Measurements from ENCODE around the gene PMP22. TPM values are rescaled to one million over a fixed set of nuclear protein-coding genes. Genes with fewer than 3 reads are reported as not detected.

PMP22 gene
- total and polyA plus RNA-seq, 2 of the 13 experiments (the other 11 are each of a cell fraction or from before 2014, with no cell fraction given), result 5.7 to 6.2 TPM

DNA sequence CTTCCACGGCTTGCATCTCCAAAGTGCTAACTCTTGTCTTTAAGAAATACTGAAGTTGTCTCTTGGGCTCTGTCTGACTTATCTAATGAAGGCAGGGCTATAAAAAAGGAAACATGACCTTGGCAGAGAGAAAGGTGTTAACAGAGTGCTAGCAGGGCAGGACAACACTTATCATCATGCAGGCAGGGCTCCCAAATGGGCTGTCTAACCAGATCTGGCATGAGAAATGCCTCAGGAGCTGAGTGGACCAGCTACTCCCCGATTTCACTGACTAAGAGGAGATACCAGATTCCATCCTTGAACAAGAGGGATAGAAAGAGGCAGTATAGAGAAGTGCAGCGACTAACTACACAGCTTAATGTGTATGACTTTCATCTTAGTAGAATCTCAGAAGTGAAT is 32.6 kb downstream of the PMP22 start (continued):
- no peak for TF ChIP-seq IKZF5 (CRISPR knock-in tag; IDR thresholded peaks at IDR 0.05)
- TF ChIP-seq FOXP1 (IDR thresholded peaks at IDR 0.05), result no peak
- TF ChIP-seq FOXP1 (CRISPR knock-in tag; IDR thresholded peaks at IDR 0.05), result no peak

GRCh38 chr17:15231851-15232516 is 33.1 kb downstream of the PMP22 start:
- no peak for FAIRE-seq
- no peaks in the 10 kb centered on the region for H3K27me3 ChIP-seq (ENCODE audit: control insufficient read depth in 1 of 2, insufficient read depth in 2 of 2, low read length in 2 of 2)
- H3K4me1 ChIP-seq (ENCODE audit: insufficient read depth, low read length), result peaks cover 17% of the 10 kb centered on the region
- ChIA-PET CTCF (ENCODE audit: low intra/inter-chr PET ratio, low total read pairs) (no interaction called here), POLR2A (no interaction called here)
- no peak overlapping the region for H3K27ac ChIP-seq (ENCODE audit: extremely low read length, insufficient read depth, low read length)
- no peak for ATAC-seq
- no peak overlapping the region for H3K4me2 ChIP-seq (ENCODE audit: low read depth, low read length)
- H3K4me3 ChIP-seq (replicated peaks in 1 of 3; ENCODE audit: insufficient read depth in 1 of 3, low read depth in 2 of 3, low read length in 3 of 3), result no peak overlapping the region
- H4K20me1 ChIP-seq (ENCODE audit: insufficient read depth, low read length), result no peaks in the 10 kb centered on the region
- H2AFZ ChIP-seq (ENCODE audit: low read length), result no peak overlapping the region
- no peak for TF ChIP-seq ZKSCAN1 (IDR thresholded peaks at IDR 0.05; ENCODE audit: low read length)
- TF ChIP-seq ZNF225 (CRISPR knock-in tag; IDR thresholded peaks at IDR 0.05), result no peak
- TF ChIP-seq ZNF577 (CRISPR knock-in tag; IDR thresholded peaks at IDR 0.05; ENCODE audit: borderline replicate concordance, low read depth), result no peak
- TF ChIP-seq HOXA3 (CRISPR knock-in tag; IDR thresholded peaks at IDR 0.05), result no peak
- TF ChIP-seq NFIB (CRISPR knock-in tag; IDR thresholded peaks at IDR 0.05; ENCODE audit: borderline replicate concordance), result no peak
- no peak for TF ChIP-seq ZNF629 (CRISPR knock-in tag; conservative IDR thresholded peaks at IDR 0.05)
- TF ChIP-seq NCOA2 (CRISPR knock-in tag; IDR thresholded peaks at IDR 0.05), result no peak
- no peak for TF ChIP-seq SKI (IDR thresholded peaks at IDR 0.05; ENCODE audit: partially characterized antibody)
- TF ChIP-seq, protein P1, sequence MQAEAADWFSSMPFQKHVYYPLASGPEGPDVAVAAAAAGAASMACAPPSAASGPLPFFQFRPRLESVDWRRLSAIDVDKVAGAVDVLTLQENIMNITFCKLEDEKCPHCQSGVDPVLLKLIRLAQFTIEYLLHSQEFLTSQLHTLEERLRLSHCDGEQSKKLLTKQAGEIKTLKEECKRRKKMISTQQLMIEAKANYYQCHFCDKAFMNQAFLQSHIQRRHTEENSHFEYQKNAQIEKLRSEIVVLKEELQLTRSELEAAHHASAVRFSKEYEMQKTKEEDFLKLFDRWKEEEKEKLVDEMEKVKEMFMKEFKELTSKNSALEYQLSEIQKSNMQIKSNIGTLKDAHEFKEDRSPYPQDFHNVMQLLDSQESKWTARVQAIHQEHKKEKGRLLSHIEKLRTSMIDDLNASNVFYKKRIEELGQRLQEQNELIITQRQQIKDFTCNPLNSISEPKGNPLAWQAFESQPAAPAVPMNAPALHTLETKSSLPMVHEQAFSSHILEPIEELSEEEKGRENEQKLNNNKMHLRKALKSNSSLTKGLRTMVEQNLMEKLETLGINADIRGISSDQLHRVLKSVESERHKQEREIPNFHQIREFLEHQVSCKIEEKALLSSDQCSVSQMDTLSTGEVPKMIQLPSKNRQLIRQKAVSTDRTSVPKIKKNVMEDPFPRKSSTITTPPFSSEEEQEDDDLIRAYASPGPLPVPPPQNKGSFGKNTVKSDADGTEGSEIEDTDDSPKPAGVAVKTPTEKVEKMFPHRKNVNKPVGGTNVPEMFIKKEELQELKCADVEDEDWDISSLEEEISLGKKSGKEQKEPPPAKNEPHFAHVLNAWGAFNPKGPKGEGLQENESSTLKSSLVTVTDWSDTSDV (CRISPR knock-in tag; IDR thresholded peaks at IDR 0.05), result no peak
- no peak for TF ChIP-seq USF2 (IDR thresholded peaks at IDR 0.05; ENCODE audit: low read depth, low read length)
- no peak for TF ChIP-seq USF2 (CRISPR knock-in tag; IDR thresholded peaks at IDR 0.05; ENCODE audit: borderline replicate concordance)
- no peak for TF ChIP-seq CAMTA2 (CRISPR knock-in tag; IDR thresholded peaks at IDR 0.05; ENCODE audit: borderline replicate concordance)
- TF ChIP-seq MED8 (CRISPR knock-in tag; IDR thresholded peaks at IDR 0.05; ENCODE audit: insufficient replicate concordance), result no peak
- no peak for TF ChIP-seq MLLT10 (CRISPR knock-in tag; IDR thresholded peaks at IDR 0.05)
- no peak for TF ChIP-seq ERF (CRISPR knock-in tag; IDR thresholded peaks at IDR 0.05)
- TF ChIP-seq NFATC3 (CRISPR knock-in tag; IDR thresholded peaks at IDR 0.05), result no peak
- no TSS peak for BruUV-seq (replicated peaks)
- in situ Hi-C loops (cut with HindIII; ENCODE audit: extremely low pct_ligation_motif_present, low pct_unique_long_range_greater_than_20kb), result no loop called here
- WGBS (ENCODE audit: low lambda C conversion rate), result 93% methylated on average over 8 of the region's 12 CpGs
- intact Hi-C loops (cut with micrococcal nuclease; ENCODE audit: unreplicated experiment), result no loop called here
- no peaks in the 10 kb centered on the region for H3K36me3 ChIP-seq (replicated peaks in 1 of 2; ENCODE audit: control insufficient read depth in 1 of 2, insufficient read depth in 2 of 2, low read length in 2 of 2)
- DNase-seq (ENCODE audit: low spot score), result no peak
- H3K79me2 ChIP-seq (ENCODE audit: insufficient read depth, low read length), result no peaks in the 10 kb centered on the region
- no peaks in the 10 kb centered on the region for H3K9me3 ChIP-seq (ENCODE audit: low read length)
- H3K9ac ChIP-seq (ENCODE audit: insufficient read depth, low read depth, low read length), result no peak overlapping the region

All from HepG2 (cell line).